Epithelial cell of esophagus (primary cell): ENCODE measurements around the gene STAT3.

Source experiments
- DNase-seq: peaks from one replicate; pipeline ENCODE4 v3.0.0; 2010; ENCODE audit warnings: low read depth
- H3K4me3 ChIP-seq: 2 replicates; pipeline ENCODE4 v1.5.1; 2011; ENCODE audit warnings: mild to moderate bottlenecking, low read length, control low read depth
- CTCF ChIP-seq: IDR thresholded peaks from 2 replicates; pipeline ENCODE4 v1.5.1; 2011; ENCODE audit warnings: low read depth, mild to moderate bottlenecking, low read length, control low read depth, inconsistent platforms; ENCODE audit not compliant: insufficient read depth; ENCODE audit errors: missing control alignments

STAT3 gene

GRCh38 chr17:42296012-42296411 lies 92.2 kb downstream of the STAT3 start:
- no peak for DNase-seq

GRCh38 chr17:42294469-42295398 lies 93.5 kb downstream of the STAT3 start:
- no peak overlapping the region for H3K4me3 ChIP-seq
- no peak for TF ChIP-seq CTCF
- DNase-seq: no peak

More at GRCh38 chr17:42296012-42296411, 92.2 kb downstream of the STAT3 start:
- TF ChIP-seq CTCF: no peak
- no peak overlapping the region for H3K4me3 ChIP-seq

GRCh38 chr17:42291129-42291528 lies 97.1 kb downstream of the STAT3 start:
- TF ChIP-seq CTCF: no peak
- DNase-seq: no peak
- H3K4me3 ChIP-seq: no peak overlapping the region

GRCh38 chr17:42290577-42290976 lies 97.7 kb downstream of the STAT3 start:
- TF ChIP-seq CTCF: no peak
- no peak for DNase-seq
- no peak overlapping the region for H3K4me3 ChIP-seq

- no peak overlapping the region for H3K4me3 ChIP-seq
- TF ChIP-seq CTCF: no peak
- DNase-seq: no peak
Measured at GRCh38 chr17:42289611-42290181, 98.5 kb downstream of the STAT3 start.

- no peak for DNase-seq
- no peak overlapping the region for H3K4me3 ChIP-seq
Measured at GRCh38 chr17:42288803-42289610, 99.2 kb downstream of the STAT3 start.

More at GRCh38 chr17:42288803-42289610, 99.2 kb downstream of the STAT3 start:
- TF ChIP-seq CTCF: no peak
